Adrenal gland (tissue), 12 donors: ENCODE results near the gene IRAK3. TPM values are rescaled to one million over a fixed set of nuclear protein-coding genes. Genes with fewer than 3 reads are reported as not detected.

ENCODE experiments used
- DNase-seq, 7 donors: peaks; one replicate each; pipeline ENCODE4 v3.0.0-alpha.2; 2019 to 2020
- H3K27ac ChIP-seq, 5 donors: fragments of 200-600 bp; sonication (generic) in 4 of 5; 1 replicate in 3 of 5; 2 replicates in 2 of 5; pipeline versions ENCODE4 v1.5.1 to v1.8.0; 2016 to 2020; ENCODE audit warnings: mild to moderate bottlenecking in 1 of 5
- H3K27me3 ChIP-seq: fragments of 200-600 bp; 2 replicates; pipeline ENCODE4 v1.8.0; 2021
- H3K36me3 ChIP-seq, 2 donors: fragments of 200-600 bp; replicated peaks in 1 of 2; 1 replicate in 1 of 2; 2 replicates in 1 of 2; pipeline versions ENCODE4 v1.5.1 to v1.8.0; 2018 to 2022
- H3K4me1 ChIP-seq, 2 donors: fragments of 200-600 bp; replicated peaks in 1 of 2; 1 replicate in 1 of 2; 2 replicates in 1 of 2; pipeline versions ENCODE4 v1.5.1 to v1.8.0; 2018 to 2021
- H3K4me3 ChIP-seq, 4 donors: fragments of 200-600 bp; sonication (generic) in 3 of 4; one replicate each; pipeline ENCODE4 v1.5.1; 2016 to 2018
- H3K9me3 ChIP-seq, 3 donors: fragments of 200-600 bp; sonication (generic) in 1 of 3; replicated peaks in 1 of 3; 1 replicate in 2 of 3; 2 replicates in 1 of 3; pipeline versions ENCODE4 v1.5.1 to v1.8.0; 2016 to 2021
- POLR2A ChIP-seq, 2 donors: fragments of 450-650 bp; IDR thresholded peaks; one replicate each; pipeline ENCODE4 v1.6.1; 2017; ENCODE audit warnings: antibody characterized with exemption in 2 of 2, mild to moderate bottlenecking in 2 of 2, moderate library complexity in 1 of 2
- WGBS, 4 donors: extraction: QIAGEN DNeasy Blood & Tissue Kit in 2 of 4; methylation state at CpG; one replicate each; pipeline versions ENCODE4 v1.1.5 to v1.1.7; 2013 to 2017; 5-methylcytosine and 5-hydroxymethylcytosine counted together
- intact Hi-C, 2 donors: fragments of 100-400 bp; cut with DNase I; formaldehyde crosslinking; loops; one replicate each; pipeline versions ENCODE4 v1.14.1 to v1.15.0; 2022 to 2023
- polyA plus RNA-seq, 3 donors: library from polyadenylated mRNA; stranded (reverse); fragments of 200-250 nt in 2 of 3; fragments of 350-450 nt in 1 of 3; fragmentation: Illumina TruSeq in 1 of 3; extraction: RNeasy Lipid Tissue Mini Kit (QIAGEN cat#74804) in 1 of 3; gene quantifications; one replicate each; pipeline ENCODE4 v1.2.3, GENCODE V29; 2013 to 2014
- total RNA-seq, 9 donors: library from RNA; depleted of rRNA in 4 of 9; stranded (reverse); fragments of >200 nt in 4 of 9; fragments of 120-200 nt in 1 of 9; fragmentation: NEBNext Ultra II Directional in 1 of 9; extraction: Animal tissue kit (Norgen Biotek cat#: 25700) in 1 of 9; gene quantifications; one replicate each; pipeline versions ENCODE4 v1.1.0 to v1.2.4, GENCODE V29; 2013 to 2023
- TF ChIP-seq, protein P1 (sequence below), 6 experiments: fragments of 450-650 bp in 4 of 6; fragments of 200-600 bp in 2 of 6; sonication (generic) in 1 of 6; IDR thresholded peaks; 1 replicate in 5 of 6; 2 replicates in 1 of 6; pipeline versions ENCODE4 v1.5.1 to v1.8.0; 2016 to 2021; ENCODE audit warnings: antibody characterized with exemption in 6 of 6, mild to moderate bottlenecking in 2 of 6, moderate library complexity in 1 of 6
- donor health status: healthy with polysubstance abuse.
- donor health status: Bipolar disorder and iron deficiency.
- donor health status: DM: yes; HTN: yes; CAD: no.
- donor health status: DM: no; HTN: no; CAD: no.
- donor health status: DM: no; HTN: no; CAD: no.
- donor health status: DM: yes; HTN: yes; CAD: no.

The IRAK3 gene
- total and polyA plus RNA-seq, 12 donors, result 3.3 to 29.0 (median 8.3) TPM

DNA sequence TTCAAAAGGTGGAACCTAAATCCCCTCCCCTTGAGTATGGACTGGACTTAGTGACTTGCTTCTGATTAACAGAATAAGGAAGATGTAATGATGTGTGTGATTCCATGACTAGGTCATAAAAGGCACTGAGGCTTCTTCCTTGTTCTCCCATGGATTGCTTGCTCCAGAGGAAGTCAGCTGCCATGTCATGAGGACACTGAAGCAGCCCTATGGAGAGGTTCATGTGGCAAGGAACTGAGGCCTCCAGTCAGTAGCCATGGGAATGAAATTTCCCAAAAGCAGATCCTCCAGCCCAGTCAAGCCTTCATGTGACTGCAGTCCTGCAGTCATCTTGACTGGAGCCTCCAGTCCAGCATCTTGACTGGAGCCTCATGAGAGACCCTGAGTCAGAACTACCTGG is 29.9 kb upstream of the IRAK3 start:
- intact Hi-C loops, result no loop called here
- Histone ChIP-seq H3K27ac (no peak overlapping the region), H3K9me3 (no peaks in the 10 kb centered on the region), H3K4me3 (no peak overlapping the region), H3K36me3 (no peaks in the 10 kb centered on the region), H3K27me3 (no peaks in the 10 kb centered on the region), H3K4me1 (peaks cover 23 to 30% of the 10 kb centered on the region in 2 donors)
- no peak for TF ChIP-seq POLR2A (IDR thresholded peaks at IDR 0.05)
- TF ChIP-seq, protein P1, sequence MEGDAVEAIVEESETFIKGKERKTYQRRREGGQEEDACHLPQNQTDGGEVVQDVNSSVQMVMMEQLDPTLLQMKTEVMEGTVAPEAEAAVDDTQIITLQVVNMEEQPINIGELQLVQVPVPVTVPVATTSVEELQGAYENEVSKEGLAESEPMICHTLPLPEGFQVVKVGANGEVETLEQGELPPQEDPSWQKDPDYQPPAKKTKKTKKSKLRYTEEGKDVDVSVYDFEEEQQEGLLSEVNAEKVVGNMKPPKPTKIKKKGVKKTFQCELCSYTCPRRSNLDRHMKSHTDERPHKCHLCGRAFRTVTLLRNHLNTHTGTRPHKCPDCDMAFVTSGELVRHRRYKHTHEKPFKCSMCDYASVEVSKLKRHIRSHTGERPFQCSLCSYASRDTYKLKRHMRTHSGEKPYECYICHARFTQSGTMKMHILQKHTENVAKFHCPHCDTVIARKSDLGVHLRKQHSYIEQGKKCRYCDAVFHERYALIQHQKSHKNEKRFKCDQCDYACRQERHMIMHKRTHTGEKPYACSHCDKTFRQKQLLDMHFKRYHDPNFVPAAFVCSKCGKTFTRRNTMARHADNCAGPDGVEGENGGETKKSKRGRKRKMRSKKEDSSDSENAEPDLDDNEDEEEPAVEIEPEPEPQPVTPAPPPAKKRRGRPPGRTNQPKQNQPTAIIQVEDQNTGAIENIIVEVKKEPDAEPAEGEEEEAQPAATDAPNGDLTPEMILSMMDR (IDR thresholded peaks at IDR 0.05), result no peak
- DNase-seq, result no peak

GRCh38 chr12:66160704-66161103 is 28.3 kb upstream of the IRAK3 start:
- peak in 2 of 7 donors; percentile 19 to 25 for DNase-seq
- H3K36me3 ChIP-seq, result no peaks in the 10 kb centered on the region
- H3K27ac ChIP-seq, result no peak overlapping the region
- no peak overlapping the region for H3K4me3 ChIP-seq
- H3K27me3 ChIP-seq, result no peaks in the 10 kb centered on the region
- H3K9me3 ChIP-seq, result no peaks in the 10 kb centered on the region
- H3K4me1 ChIP-seq, result peaks cover 12 to 20% of the 10 kb centered on the region in 2 donors
- 94 to 96% (median 95%) methylated on average over 23 to 28 of the region's 28 CpGs for WGBS, 4 donors
- intact Hi-C loops, result no loop called here
- TF ChIP-seq POLR2A (IDR thresholded peaks at IDR 0.05), result no peak
- TF ChIP-seq, protein P1 (IDR thresholded peaks at IDR 0.05), result no peak

GRCh38 chr12:66162701-66163100 is 26.3 kb upstream of the IRAK3 start:
- TF ChIP-seq, protein P1 (IDR thresholded peaks at IDR 0.05), result no peak
- TF ChIP-seq POLR2A (IDR thresholded peaks at IDR 0.05), result no peak
- H3K9me3 ChIP-seq, result no peaks in the 10 kb centered on the region
- peaks cover 8 to 28% of the 10 kb centered on the region in 2 donors for H3K4me1 ChIP-seq
- DNase-seq, result no peak
- 81 to 92% (median 86%) methylated on average over 2 of the region's 2 CpGs for WGBS, 4 donors
- no peak overlapping the region for H3K4me3 ChIP-seq
- intact Hi-C loops, result no loop called here
- no peaks in the 10 kb centered on the region for H3K27me3 ChIP-seq
- no peaks in the 10 kb centered on the region for H3K36me3 ChIP-seq
- H3K27ac ChIP-seq, result no peak overlapping the region

DNA sequence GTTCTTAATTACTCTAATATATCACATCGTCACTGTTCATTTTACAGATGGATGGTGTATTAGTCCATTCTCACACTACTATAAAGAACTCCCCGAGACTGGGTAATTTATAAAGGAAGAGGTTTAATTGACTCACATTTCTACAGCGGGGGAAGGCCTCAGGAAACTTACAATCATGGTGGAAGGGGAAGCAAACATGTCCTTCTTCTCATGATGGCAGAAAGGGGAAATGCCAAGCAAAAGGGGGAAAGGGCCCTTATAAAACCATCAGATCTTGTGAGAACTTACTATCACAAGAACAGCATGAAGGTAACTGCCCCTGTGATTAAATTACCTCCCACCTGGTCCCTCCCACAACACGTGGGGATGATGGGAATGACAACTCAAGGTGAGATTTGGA is 25.7 kb upstream of the IRAK3 start:
- Histone ChIP-seq H3K4me3 (no peak overlapping the region), H3K27me3 (no peaks in the 10 kb centered on the region), H3K36me3 (no peaks in the 10 kb centered on the region), H3K9me3 (no peaks in the 10 kb centered on the region), H3K27ac (no peak overlapping the region), H3K4me1 (peaks cover 14 to 34% of the 10 kb centered on the region in 2 donors)
- DNase-seq, result no peak
- WGBS, 4 donors, result 61 to 77% (median 70%) methylated on average over 4 of the region's 4 CpGs
- intact Hi-C loops, result no loop called here
- TF ChIP-seq POLR2A (IDR thresholded peaks at IDR 0.05), result no peak
- TF ChIP-seq, protein P1 (IDR thresholded peaks at IDR 0.05), result no peak
